Right lobe of liver (tissue), 4 donors: ENCODE measurements around the gene LHFPL2.

Source experiments
- POLR2A ChIP-seq: fragments of 450-650 bp; IDR thresholded peaks from one replicate; pipeline ENCODE4 v1.6.1; 2017; ENCODE audit warnings: antibody characterized with exemption, mild to moderate bottlenecking
- TF ChIP-seq, protein P1 (sequence below), 4 donors: fragments of 200-600 bp in 3 of 4; fragments of 450-650 bp in 1 of 4; IDR thresholded peaks; one replicate each; pipeline versions ENCODE4 v1.5.1 to v1.8.0; 2016 to 2022; ENCODE audit warnings: antibody characterized with exemption in 4 of 4, mild to moderate bottlenecking in 2 of 4
- donor health status: DM: no; HTN: no; CAD: no.
- donor health status: DM: no; HTN: no; CAD: no.
- donor health status: DM: no; HTN: yes; CAD: no.

DNA sequence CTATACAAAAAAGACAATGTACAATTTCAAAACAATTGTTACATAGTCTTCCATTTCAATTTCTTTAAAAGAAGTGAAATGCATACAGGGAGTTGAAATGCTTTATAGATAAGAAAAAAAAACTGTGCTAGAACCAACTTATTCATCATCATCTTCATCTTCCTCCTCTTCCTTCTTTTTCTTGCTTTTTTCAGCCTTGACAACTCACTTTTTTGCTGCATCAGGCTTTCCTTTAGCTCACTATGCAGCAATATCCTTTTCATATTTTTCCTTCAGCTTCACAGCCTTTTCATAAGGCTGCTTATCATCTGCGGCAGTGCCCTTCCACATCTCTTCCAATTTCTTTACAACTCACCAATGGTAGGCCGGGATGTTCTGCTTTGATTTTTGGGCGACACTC, 4.4 kb downstream of the LHFPL2 start:
- no peak for TF ChIP-seq POLR2A
- TF ChIP-seq, protein P1, sequence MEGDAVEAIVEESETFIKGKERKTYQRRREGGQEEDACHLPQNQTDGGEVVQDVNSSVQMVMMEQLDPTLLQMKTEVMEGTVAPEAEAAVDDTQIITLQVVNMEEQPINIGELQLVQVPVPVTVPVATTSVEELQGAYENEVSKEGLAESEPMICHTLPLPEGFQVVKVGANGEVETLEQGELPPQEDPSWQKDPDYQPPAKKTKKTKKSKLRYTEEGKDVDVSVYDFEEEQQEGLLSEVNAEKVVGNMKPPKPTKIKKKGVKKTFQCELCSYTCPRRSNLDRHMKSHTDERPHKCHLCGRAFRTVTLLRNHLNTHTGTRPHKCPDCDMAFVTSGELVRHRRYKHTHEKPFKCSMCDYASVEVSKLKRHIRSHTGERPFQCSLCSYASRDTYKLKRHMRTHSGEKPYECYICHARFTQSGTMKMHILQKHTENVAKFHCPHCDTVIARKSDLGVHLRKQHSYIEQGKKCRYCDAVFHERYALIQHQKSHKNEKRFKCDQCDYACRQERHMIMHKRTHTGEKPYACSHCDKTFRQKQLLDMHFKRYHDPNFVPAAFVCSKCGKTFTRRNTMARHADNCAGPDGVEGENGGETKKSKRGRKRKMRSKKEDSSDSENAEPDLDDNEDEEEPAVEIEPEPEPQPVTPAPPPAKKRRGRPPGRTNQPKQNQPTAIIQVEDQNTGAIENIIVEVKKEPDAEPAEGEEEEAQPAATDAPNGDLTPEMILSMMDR (IDR thresholded peaks at IDR 0.05), result no peak
